ENCODE results near the gene SND1. TPM values are rescaled to one million over a fixed set of nuclear protein-coding genes. Genes with fewer than 3 reads are reported as not detected.
"Not testable (repeated sequence)": the region's sequence is repeated elsewhere in the genome, so short reads cannot be mapped to it uniquely, and the experiment has no call there.

Gene SND1
- total RNA-seq, 1 experiment from 2014 or later, result 223 TPM

- peak; percentile 29 for DNase-seq (ENCODE audit: low read depth)
These were observed 433.1 kb downstream of the SND1 start for GRCh38 chr7:128084896-128085608.

- DNase-seq (ENCODE audit: low read depth), result no peak
These were observed 438.5 kb downstream of the SND1 start for GRCh38 chr7:128090492-128090891.

GRCh38 chr7:128091106-128091505 lies 439.1 kb downstream of the SND1 start:
- no peak for DNase-seq (ENCODE audit: low read depth)

GRCh38 chr7:128092221-128092620 lies 440.2 kb downstream of the SND1 start:
- no peak for DNase-seq (ENCODE audit: low read depth)

- DNase-seq (ENCODE audit: low read depth), result no peak
These were observed 441.9 kb downstream of the SND1 start for GRCh38 chr7:128093614-128094570.

GRCh38 chr7:128094686-128095085 lies 442.7 kb downstream of the SND1 start:
- no peak for DNase-seq (ENCODE audit: low read depth)

GRCh38 chr7:128097211-128097731 lies 445.3 kb downstream of the SND1 start:
- no peak for DNase-seq (ENCODE audit: low read depth)

GRCh38 chr7:128098629-128099028 lies 446.6 kb downstream of the SND1 start:
- no peak for DNase-seq (ENCODE audit: low read depth)

- DNase-seq (ENCODE audit: low read depth), result no peak
These were observed 447.2 kb downstream of the SND1 start for GRCh38 chr7:128099204-128099671.

GRCh38 chr7:128100225-128100948 lies 448.4 kb downstream of the SND1 start:
- DNase-seq (ENCODE audit: low read depth), result no peak

- no peak for DNase-seq (ENCODE audit: low read depth)
These were observed 449.1 kb downstream of the SND1 start for GRCh38 chr7:128100949-128101713.

- DNase-seq (ENCODE audit: low read depth), result no peak
These were observed 450.7 kb downstream of the SND1 start for GRCh38 chr7:128102490-128103291.

- no peak for DNase-seq (ENCODE audit: low read depth)
These were observed 451.6 kb downstream of the SND1 start for GRCh38 chr7:128103498-128104107.

GRCh38 chr7:128104108-128104742 lies 452.2 kb downstream of the SND1 start:
- DNase-seq (ENCODE audit: low read depth), result peak; percentile 60

- no peak for DNase-seq (ENCODE audit: low read depth)
These were observed 453.4 kb downstream of the SND1 start for GRCh38 chr7:128105228-128106022.

- no peak for DNase-seq (ENCODE audit: low read depth)
These were observed 454.8 kb downstream of the SND1 start for GRCh38 chr7:128106821-128107220.

- DNase-seq (ENCODE audit: low read depth), result not testable (repeated sequence)
These were observed 455.5 kb downstream of the SND1 start for GRCh38 chr7:128107516-128107915.

GRCh38 chr7:128108129-128108528 lies 456.1 kb downstream of the SND1 start:
- no peak for DNase-seq (ENCODE audit: low read depth)

Measured in LHCN-M2 (cell line).